DMS153 treated with DMSO at 0.1 percent for 48 hours (cell line): ENCODE measurements around the gene HOXB2.
"Not testable (repeated sequence)": the region's sequence is repeated elsewhere in the genome, so short reads cannot be mapped to it uniquely, and the experiment has no call there.

Experiments used
- DNase-seq: peaks from one replicate; lab custom pipeline; 2025; ENCODE audit not compliant: unreplicated experiment; lab: John Stamatoyannopoulos, UW

HOXB2 gene

GRCh38 chr17:48515925-48516900 lies 28.7 kb downstream of the HOXB2 start:
- DNase-seq, result no peak

GRCh38 chr17:48514477-48514876 lies 30.4 kb downstream of the HOXB2 start:
- no peak for DNase-seq

GRCh38 chr17:48513666-48514455 lies 31.0 kb downstream of the HOXB2 start:
- no peak for DNase-seq

- DNase-seq, result no peak
Observed at GRCh38 chr17:48513097-48513496, 31.8 kb downstream of the HOXB2 start.

GRCh38 chr17:48510761-48511604 lies 33.9 kb downstream of the HOXB2 start:
- DNase-seq, result no peak

- DNase-seq, result no peak
Observed at GRCh38 chr17:48510381-48510760, 34.5 kb downstream of the HOXB2 start.

- DNase-seq, result not testable (repeated sequence)
Observed at GRCh38 chr17:48509708-48510107, 35.2 kb downstream of the HOXB2 start.

GRCh38 chr17:48506246-48506645 lies 38.7 kb downstream of the HOXB2 start:
- no peak for DNase-seq

GRCh38 chr17:48505788-48506187 lies 39.1 kb downstream of the HOXB2 start:
- DNase-seq, result peak; percentile 93

GRCh38 chr17:48504953-48505352 lies 40.0 kb downstream of the HOXB2 start:
- DNase-seq, result no peak

GRCh38 chr17:48503747-48504146 lies 41.2 kb downstream of the HOXB2 start:
- no peak for DNase-seq

- DNase-seq, result no peak
Observed at GRCh38 chr17:48502901-48503300, 42.0 kb downstream of the HOXB2 start.

GRCh38 chr17:48502312-48502711 lies 42.6 kb downstream of the HOXB2 start:
- DNase-seq, result no peak

GRCh38 chr17:48500435-48501426 lies 44.2 kb downstream of the HOXB2 start:
- DNase-seq, result no peak

GRCh38 chr17:48499735-48500434 lies 45.0 kb downstream of the HOXB2 start:
- no peak for DNase-seq

- no peak for DNase-seq
Observed at GRCh38 chr17:48499248-48499647, 45.7 kb downstream of the HOXB2 start.

GRCh38 chr17:48498164-48498850 lies 46.6 kb downstream of the HOXB2 start:
- no peak for DNase-seq

GRCh38 chr17:48497103-48497502 lies 47.8 kb downstream of the HOXB2 start:
- DNase-seq, result no peak

GRCh38 chr17:48494335-48494734 lies 50.6 kb downstream of the HOXB2 start:
- no peak for DNase-seq
